ENCODE data around the gene PDZD7. TPM values are rescaled to one million over a fixed set of nuclear protein-coding genes. Genes with fewer than 3 reads are reported as not detected.

The PDZD7 gene
- polyA plus RNA-seq, 1 donor from 2014 or later: 1.5 TPM

DNA sequence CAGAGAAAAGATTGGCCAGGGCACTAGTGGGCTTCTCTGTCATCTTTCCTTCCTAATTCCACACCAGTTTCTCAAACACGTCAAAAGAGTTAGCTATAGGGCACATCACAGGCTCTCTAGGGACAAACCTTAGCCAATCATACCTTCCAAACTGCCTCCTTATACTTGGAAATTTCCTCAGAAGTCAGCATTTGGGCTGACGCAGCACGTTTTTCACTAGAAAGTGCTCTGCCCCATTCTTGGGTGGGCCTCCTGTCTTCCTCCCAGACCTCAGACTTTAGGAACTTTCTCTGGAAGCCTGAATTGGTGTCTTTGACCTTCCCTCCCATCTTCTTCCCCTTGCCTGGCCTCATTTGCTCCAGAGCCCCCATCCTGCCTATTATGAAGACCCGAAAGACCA, 11.2 kb upstream of the PDZD7 start:
- H3K9ac ChIP-seq (ENCODE audit: low read length): peak overlapping the region; percentile 71
- peaks cover 18% of the 10 kb centered on the region for H3K27me3 ChIP-seq (ENCODE audit: insufficient read depth, low read depth, low read length)
- peak overlapping the region; percentile 86 for H2AFZ ChIP-seq (ENCODE audit: low read depth, low read length)

DNA sequence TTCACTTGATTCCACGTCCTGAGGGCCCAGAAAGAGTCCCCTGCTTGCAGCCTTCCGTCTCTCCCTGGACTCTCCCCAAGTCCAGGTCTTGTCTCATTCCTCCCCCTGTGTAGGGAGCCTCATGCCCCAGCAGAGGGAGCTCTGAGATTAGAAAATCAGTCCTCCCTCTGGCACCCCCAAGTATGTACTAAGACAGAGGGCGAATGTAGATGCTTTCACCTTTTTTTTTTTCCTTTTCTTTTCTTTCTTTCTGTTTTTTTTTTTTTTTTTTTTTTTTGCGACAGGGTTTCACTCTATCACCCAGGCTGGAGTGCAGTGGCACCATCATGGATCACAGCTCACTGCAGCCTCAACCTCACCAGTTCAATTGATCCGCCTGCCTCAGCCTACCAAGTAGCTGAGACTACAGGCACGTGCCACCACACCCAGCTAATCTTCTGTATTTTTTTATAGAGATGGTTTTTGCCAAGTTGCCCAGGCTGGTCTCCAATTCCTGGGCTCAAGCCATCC, 10.4 kb upstream of the PDZD7 start:
- no peak overlapping the region for H3K27ac ChIP-seq (ENCODE audit: low read length)
- peaks cover 10% of the 10 kb centered on the region for H3K27me3 ChIP-seq (ENCODE audit: insufficient read depth, low read depth, low read length)
- H3K9me3 ChIP-seq (ENCODE audit: low read length): no peaks in the 10 kb centered on the region
- no peak overlapping the region for H2AFZ ChIP-seq (ENCODE audit: low read depth, low read length)
- no peak overlapping the region for H3K9ac ChIP-seq (ENCODE audit: low read length)
- H3K36me3 ChIP-seq (ENCODE audit: insufficient read depth, low read length): no peaks in the 10 kb centered on the region
- H3K79me2 ChIP-seq (replicated peaks; ENCODE audit: insufficient read depth, low read length): no peaks in the 10 kb centered on the region
- no peaks in the 10 kb centered on the region for H4K20me1 ChIP-seq (ENCODE audit: insufficient read depth)
- H3K4me3 ChIP-seq (ENCODE audit: low read length): no peak overlapping the region
- H3F3A ChIP-seq (ENCODE audit: insufficient read depth, low read length, poor library complexity, severe bottlenecking): peaks cover 4% of the 10 kb centered on the region
- no peaks in the 10 kb centered on the region for H3K9me2 ChIP-seq (ENCODE audit: insufficient read depth, low read length)
- no peak overlapping the region for H3K4me2 ChIP-seq (ENCODE audit: low read length)
- TF ChIP-seq SMC3 (conservative IDR thresholded peaks at IDR 0.05; ENCODE audit: poor library complexity) (peak; percentile 78), RAD21 (conservative IDR thresholded peaks at IDR 0.05) (peak; percentile 84), TAF1 (IDR thresholded peaks at IDR 0.05; ENCODE audit: low read depth) (no peak)
- TF ChIP-seq, protein P1, sequence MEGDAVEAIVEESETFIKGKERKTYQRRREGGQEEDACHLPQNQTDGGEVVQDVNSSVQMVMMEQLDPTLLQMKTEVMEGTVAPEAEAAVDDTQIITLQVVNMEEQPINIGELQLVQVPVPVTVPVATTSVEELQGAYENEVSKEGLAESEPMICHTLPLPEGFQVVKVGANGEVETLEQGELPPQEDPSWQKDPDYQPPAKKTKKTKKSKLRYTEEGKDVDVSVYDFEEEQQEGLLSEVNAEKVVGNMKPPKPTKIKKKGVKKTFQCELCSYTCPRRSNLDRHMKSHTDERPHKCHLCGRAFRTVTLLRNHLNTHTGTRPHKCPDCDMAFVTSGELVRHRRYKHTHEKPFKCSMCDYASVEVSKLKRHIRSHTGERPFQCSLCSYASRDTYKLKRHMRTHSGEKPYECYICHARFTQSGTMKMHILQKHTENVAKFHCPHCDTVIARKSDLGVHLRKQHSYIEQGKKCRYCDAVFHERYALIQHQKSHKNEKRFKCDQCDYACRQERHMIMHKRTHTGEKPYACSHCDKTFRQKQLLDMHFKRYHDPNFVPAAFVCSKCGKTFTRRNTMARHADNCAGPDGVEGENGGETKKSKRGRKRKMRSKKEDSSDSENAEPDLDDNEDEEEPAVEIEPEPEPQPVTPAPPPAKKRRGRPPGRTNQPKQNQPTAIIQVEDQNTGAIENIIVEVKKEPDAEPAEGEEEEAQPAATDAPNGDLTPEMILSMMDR (IDR thresholded peaks at IDR 0.05; ENCODE audit: poor library complexity, severe bottlenecking): peak; percentile 85

More for the DNA sequence above, 11.2 kb upstream of the PDZD7 start:
- H3K36me3 ChIP-seq (ENCODE audit: insufficient read depth, low read length): no peaks in the 10 kb centered on the region
- H3K9me3 ChIP-seq (ENCODE audit: low read length): no peaks in the 10 kb centered on the region
- TF ChIP-seq, protein P2, sequence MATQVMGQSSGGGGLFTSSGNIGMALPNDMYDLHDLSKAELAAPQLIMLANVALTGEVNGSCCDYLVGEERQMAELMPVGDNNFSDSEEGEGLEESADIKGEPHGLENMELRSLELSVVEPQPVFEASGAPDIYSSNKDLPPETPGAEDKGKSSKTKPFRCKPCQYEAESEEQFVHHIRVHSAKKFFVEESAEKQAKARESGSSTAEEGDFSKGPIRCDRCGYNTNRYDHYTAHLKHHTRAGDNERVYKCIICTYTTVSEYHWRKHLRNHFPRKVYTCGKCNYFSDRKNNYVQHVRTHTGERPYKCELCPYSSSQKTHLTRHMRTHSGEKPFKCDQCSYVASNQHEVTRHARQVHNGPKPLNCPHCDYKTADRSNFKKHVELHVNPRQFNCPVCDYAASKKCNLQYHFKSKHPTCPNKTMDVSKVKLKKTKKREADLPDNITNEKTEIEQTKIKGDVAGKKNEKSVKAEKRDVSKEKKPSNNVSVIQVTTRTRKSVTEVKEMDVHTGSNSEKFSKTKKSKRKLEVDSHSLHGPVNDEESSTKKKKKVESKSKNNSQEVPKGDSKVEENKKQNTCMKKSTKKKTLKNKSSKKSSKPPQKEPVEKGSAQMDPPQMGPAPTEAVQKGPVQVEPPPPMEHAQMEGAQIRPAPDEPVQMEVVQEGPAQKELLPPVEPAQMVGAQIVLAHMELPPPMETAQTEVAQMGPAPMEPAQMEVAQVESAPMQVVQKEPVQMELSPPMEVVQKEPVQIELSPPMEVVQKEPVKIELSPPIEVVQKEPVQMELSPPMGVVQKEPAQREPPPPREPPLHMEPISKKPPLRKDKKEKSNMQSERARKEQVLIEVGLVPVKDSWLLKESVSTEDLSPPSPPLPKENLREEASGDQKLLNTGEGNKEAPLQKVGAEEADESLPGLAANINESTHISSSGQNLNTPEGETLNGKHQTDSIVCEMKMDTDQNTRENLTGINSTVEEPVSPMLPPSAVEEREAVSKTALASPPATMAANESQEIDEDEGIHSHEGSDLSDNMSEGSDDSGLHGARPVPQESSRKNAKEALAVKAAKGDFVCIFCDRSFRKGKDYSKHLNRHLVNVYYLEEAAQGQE (IDR thresholded peaks at IDR 0.05; ENCODE audit: borderline replicate concordance): no peak
- TF ChIP-seq EP300 (conservative IDR thresholded peaks at IDR 0.05; ENCODE audit: poor library complexity, severe bottlenecking) (no peak), SMC3 (conservative IDR thresholded peaks at IDR 0.05; ENCODE audit: poor library complexity) (no peak), RAD21 (conservative IDR thresholded peaks at IDR 0.05) (no peak), TAF1 (IDR thresholded peaks at IDR 0.05; ENCODE audit: low read depth) (no peak), POLR2AphosphoS5 (IDR thresholded peaks at IDR 0.05) (no peak), MXI1 (conservative IDR thresholded peaks at IDR 0.05; ENCODE audit: poor library complexity, severe bottlenecking) (no peak), EZH2 (IDR thresholded peaks at IDR 0.05; ENCODE audit: borderline replicate concordance, insufficient read depth, low read length, poor library complexity, severe bottlenecking) (no peak)
- TF ChIP-seq, protein P1 (IDR thresholded peaks at IDR 0.05; ENCODE audit: poor library complexity, severe bottlenecking): no peak
- no peaks in the 10 kb centered on the region for H3K79me2 ChIP-seq (replicated peaks; ENCODE audit: insufficient read depth, low read length)
- H3K9me2 ChIP-seq (ENCODE audit: insufficient read depth, low read length): no peaks in the 10 kb centered on the region
- peak overlapping the region; percentile 69 for H3K4me2 ChIP-seq (ENCODE audit: low read length)
- peaks cover 4% of the 10 kb centered on the region for H3F3A ChIP-seq (ENCODE audit: insufficient read depth, low read length, poor library complexity, severe bottlenecking)
- H3K4me3 ChIP-seq (ENCODE audit: low read length): peak overlapping the region; percentile 63
- no peaks in the 10 kb centered on the region for H4K20me1 ChIP-seq (ENCODE audit: insufficient read depth)
- peak overlapping the region; percentile 76 for H3K27ac ChIP-seq (ENCODE audit: low read length)

Data from neural cell (in vitro differentiated cells).